Kidney (tissue), 14 donors: ENCODE measurements around the gene ANKRD33. TPM values are rescaled to one million over a fixed set of nuclear protein-coding genes. Genes with fewer than 3 reads are reported as not detected.
A peak's percentile ranks its signal among the peaks of the same experiment; 100 is the strongest.
"Not testable (repeated sequence)": the region's sequence is repeated elsewhere in the genome, so short reads cannot be mapped to it uniquely, and the experiment has no call there.

Experiments
- DNase-seq, 5 donors: peaks; one replicate each; pipeline ENCODE4 v3.0.0-alpha.2; 2013 to 2020
- FAIRE-seq: peaks from 2 replicates; lab custom pipeline; 2012; peaks lifted over from hg19 to GRCh38; lab: Jason Lieb, UNC
- H3K27ac ChIP-seq, 2 donors: one replicate each; pipeline ENCODE4 v1.7.0; 2013; ENCODE audit warnings: low read depth in 2 of 2, low read length in 2 of 2, inconsistent platforms in 1 of 2
- H3K27me3 ChIP-seq: one replicate; pipeline ENCODE4 v1.7.1; 2013; ENCODE audit warnings: low read length, inconsistent platforms; ENCODE audit not compliant: control insufficient read depth, insufficient read depth
- H3K36me3 ChIP-seq, 3 donors: one replicate each; pipeline versions ENCODE4 v1.7.0 to v1.7.1; 2013; ENCODE audit warnings: low read length in 3 of 3, control low read depth in 1 of 3, inconsistent platforms in 1 of 3; ENCODE audit not compliant: insufficient read depth in 3 of 3, control insufficient read depth in 2 of 3
- H3K4me1 ChIP-seq, 3 donors: one replicate each; pipeline versions ENCODE4 v1.7.0 to v1.7.1; 2013; ENCODE audit warnings: low read length in 3 of 3, inconsistent platforms in 1 of 3, low read depth in 1 of 3; ENCODE audit not compliant: control insufficient read depth in 2 of 3, insufficient read depth in 2 of 3
- H3K4me3 ChIP-seq, 3 donors: one replicate each; pipeline versions ENCODE4 v1.7.0 to v1.8.1; 2013; ENCODE audit warnings: low read length in 3 of 3, control low read depth in 1 of 3, inconsistent platforms in 1 of 3
- H3K9ac ChIP-seq, 3 donors: one replicate each; pipeline versions ENCODE4 v1.7.0 to v1.7.1; 2013; ENCODE audit warnings: low read length in 3 of 3, control low read depth in 1 of 3, inconsistent platforms in 1 of 3
- H3K9me3 ChIP-seq, 3 donors: one replicate each; pipeline versions ENCODE4 v1.7.0 to v1.7.1; 2013; ENCODE audit warnings: low read length in 3 of 3, control low read depth in 1 of 3, inconsistent platforms in 1 of 3; ENCODE audit not compliant: control insufficient read depth in 2 of 3, insufficient read depth in 1 of 3
- CTCF ChIP-seq: IDR thresholded peaks from 3 replicates; pipeline ENCODE4 v1.5.1; 2012; ENCODE audit warnings: mild to moderate bottlenecking, moderate library complexity, borderline replicate concordance; ENCODE audit not compliant: insufficient read depth; ENCODE audit errors: extremely low read depth
- intact Hi-C: fragments of 100-400 bp; cut with DNase I; formaldehyde crosslinking; loops from one replicate; pipeline ENCODE4 v1.11.1; 2022
- polyA plus RNA-seq: library from polyadenylated mRNA; stranded (reverse); fragments of 350-450 nt; fragmentation: Illumina TruSeq; extraction: RNeasy Lipid Tissue Mini Kit (QIAGEN cat#74804); gene quantifications from one replicate; pipeline ENCODE4 v1.2.3, GENCODE V29; 2014; ENCODE audit warnings: low read depth, low replicate concordance; ENCODE audit not compliant: insufficient read depth
- total RNA-seq: library from RNA; stranded (reverse); fragmentation: NEBNext Ultra II Directional; extraction: Animal tissue kit (Norgen Biotek cat#: 25700); gene quantifications from one replicate; pipeline ENCODE4 v1.2.1, GENCODE V29; 2021
- donor health status: control.
- donor health status: control.
- donor health status: control.
- donor health status: control.
- donor health status: control.
- donor health status: DM: yes; HTN: yes; CAD: no.
- donor health status: Normal renal cell carcinoma (clear cell type).

Gene ANKRD33
- total and polyA plus RNA-seq, 2 donors from 2014 or later, result not detected

- no peak for TF ChIP-seq CTCF
- intact Hi-C loops, result no loop called here
- no peaks in the 10 kb centered on the region for H3K36me3 ChIP-seq
- H3K27me3 ChIP-seq, result no peaks in the 10 kb centered on the region
- FAIRE-seq (no peak), DNase-seq (no peak)
- peaks cover 0 to 6% (median 0%) of the 10 kb centered on the region in 3 donors for H3K4me1 ChIP-seq
- H3K9ac ChIP-seq, result no peak overlapping the region
- no peak overlapping the region for H3K4me3 ChIP-seq
- no peak overlapping the region for H3K27ac ChIP-seq
- no peaks in the 10 kb centered on the region for H3K9me3 ChIP-seq
These were observed 3.8 kb upstream of the ANKRD33 start for GRCh38 chr12:51883998-51884675.

- H3K36me3 ChIP-seq, result no peaks in the 10 kb centered on the region
- no peak overlapping the region for H3K4me3 ChIP-seq
- no peaks in the 10 kb centered on the region for H3K9me3 ChIP-seq
- H3K9ac ChIP-seq, result no peak overlapping the region
- H3K27ac ChIP-seq, result no peak overlapping the region
- peak in 1 of 5 donors; percentile 31 for DNase-seq
- no peak for TF ChIP-seq CTCF
- peaks cover 0 to 6% (median 0%) of the 10 kb centered on the region in 3 donors for H3K4me1 ChIP-seq
- intact Hi-C loops, result no loop called here
- FAIRE-seq, result no peak
- H3K27me3 ChIP-seq, result no peaks in the 10 kb centered on the region
These were observed 3.1 kb upstream of the ANKRD33 start for GRCh38 chr12:51884676-51885229.

- H3K4me3 ChIP-seq, H3K27me3 ChIP-seq, H3K9ac ChIP-seq, intact Hi-C loops, H3K27ac ChIP-seq, H3K4me1 ChIP-seq, H3K9me3 ChIP-seq, FAIRE-seq, H3K36me3 ChIP-seq: not testable (repeated sequence)
- peak in 1 of 5 donors; percentile 62 for DNase-seq
These were observed 2.4 kb upstream of the ANKRD33 start for GRCh38 chr12:51885294-51886020.
